Suppressor macrophage (primary cell): Measurements from ENCODE around the gene KIF6.

Experiments
- DNase-seq, 4 experiments: peaks; one replicate each; pipeline ENCODE4 v3.0.0-alpha.2; 2020 to 2022

Gene KIF6

DNA sequence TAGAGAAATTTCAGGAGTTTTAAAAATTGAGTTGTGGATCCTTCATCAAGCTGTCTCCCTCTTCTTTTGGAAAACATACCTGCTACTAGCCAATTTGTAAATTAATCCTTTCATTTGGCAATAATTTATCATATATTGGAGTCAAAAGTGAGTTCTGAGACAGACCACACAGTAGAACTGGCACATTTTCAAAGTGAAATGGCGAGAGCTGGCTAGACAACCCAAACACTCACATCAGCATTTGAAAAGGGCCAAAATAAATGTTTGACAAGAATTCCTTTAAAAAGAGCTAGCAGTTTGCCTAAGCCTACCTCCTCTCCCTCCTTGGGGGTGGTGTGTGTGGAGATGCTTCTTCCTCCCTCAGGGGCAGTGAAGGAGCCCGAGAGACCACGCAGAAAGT, 354.8 kb downstream of the KIF6 start:
- DNase-seq = no peak

DNA sequence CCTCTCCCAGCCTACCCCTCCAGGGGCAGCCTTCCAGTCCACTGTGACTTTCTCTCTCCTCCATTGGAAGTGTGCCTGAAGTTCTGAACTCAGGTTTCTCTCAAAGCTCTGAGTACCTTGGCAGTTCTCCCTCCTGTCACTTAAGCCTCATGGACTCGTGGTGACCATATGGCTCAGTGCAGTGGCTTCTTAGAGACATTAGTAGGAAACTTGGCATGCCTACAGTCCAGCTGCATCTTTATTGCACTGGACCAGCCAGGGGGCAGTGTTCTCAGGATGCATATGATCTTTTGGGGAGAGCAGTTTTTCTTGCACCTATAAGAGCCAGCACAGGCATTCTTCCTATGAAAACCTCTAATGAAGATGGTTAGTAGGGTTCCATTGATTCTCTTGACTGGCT, 355.2 kb downstream of the KIF6 start:
- no peak for DNase-seq

DNA sequence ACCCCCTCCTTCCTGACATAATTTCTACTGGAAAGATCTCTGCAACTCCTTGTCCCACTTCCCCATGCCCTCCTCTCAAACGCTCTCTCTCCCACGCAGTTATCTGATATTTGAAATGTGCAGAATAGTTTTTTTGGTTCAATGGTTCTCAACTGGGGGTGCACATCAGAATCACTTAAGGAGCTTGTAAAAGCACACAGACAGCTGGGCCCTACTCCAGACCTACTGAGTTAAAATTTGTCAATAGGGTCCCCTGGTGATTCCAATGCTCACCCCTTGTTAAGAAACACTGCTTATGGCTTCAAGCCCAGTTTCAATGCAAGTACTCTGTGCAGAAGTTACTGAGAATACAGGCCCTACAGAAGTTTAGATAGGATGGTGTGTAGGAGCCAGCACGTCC, 357.5 kb downstream of the KIF6 start:
- no peak for DNase-seq

DNA sequence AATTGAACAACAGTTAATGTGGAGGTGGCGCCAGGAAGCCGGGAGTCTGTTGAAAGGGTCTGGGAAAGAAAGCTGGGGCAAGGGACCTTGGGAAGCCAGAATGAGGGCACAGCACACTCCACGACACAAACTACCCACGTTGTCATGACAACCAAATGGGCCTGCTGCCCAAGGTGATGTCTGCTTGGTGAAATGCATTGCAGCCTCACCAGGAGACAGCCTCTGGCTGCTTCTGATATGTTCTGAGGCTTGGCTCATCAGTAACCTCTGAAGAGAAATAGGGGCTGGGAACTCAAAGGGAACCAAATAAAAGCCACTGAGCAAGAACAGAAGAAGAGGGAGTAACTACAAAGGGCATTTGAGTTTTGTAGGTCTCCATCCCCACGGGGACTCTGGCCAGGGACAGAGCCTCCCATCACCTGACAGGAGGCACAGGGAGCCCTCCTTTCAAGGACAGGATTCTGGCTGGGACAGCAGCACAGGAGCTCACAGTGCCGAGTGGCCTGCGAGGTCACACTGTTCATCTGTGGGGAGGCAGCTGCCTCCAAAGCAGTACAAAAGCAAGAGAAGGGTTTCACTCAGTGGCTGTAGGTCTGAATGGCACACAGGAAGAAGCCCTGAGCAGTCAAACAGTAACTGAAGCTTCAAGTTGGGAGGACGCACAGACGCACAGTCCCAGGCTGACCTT, 358.1 kb downstream of the KIF6 start:
- no peak for DNase-seq

DNA sequence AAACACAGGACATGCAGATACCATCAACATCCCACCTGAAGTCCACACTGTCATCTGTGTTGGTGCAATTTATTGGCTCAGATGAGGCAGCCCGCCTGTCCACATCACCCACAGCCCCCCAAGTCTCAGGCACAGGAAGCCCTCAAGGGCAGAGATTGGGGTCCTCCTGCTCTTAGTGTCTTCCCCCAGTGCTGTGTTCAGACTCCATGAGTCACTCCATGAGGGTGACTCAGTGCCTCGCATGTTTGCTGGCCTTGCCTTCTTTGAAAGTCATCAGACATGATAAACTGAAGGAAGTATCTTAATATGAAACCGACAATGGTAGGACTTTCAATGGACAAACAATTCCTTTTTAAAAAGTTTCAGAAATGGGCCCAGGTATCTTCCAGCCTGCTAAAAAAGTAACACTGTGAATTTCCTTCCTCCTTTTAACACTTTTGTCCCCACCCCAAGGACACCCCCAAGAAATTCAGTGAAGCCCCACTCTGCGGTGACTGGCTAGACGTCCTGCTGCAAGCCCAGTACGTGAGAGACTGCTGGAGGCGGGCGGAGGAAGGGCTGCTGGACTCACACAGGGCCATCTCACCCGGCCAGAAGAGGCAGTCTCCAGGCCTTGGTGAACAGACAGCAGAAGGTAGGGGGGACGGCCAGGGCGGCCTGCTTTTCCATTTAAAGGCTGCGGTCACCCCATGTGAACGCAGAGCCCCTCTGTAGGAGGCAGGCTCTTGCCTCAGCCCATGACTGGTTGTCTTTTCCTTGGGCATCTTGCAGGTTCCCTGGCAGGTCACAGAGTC, 359.7 kb downstream of the KIF6 start:
- DNase-seq = peak in 2 of 4 experiments; percentile 13 to 32

DNA sequence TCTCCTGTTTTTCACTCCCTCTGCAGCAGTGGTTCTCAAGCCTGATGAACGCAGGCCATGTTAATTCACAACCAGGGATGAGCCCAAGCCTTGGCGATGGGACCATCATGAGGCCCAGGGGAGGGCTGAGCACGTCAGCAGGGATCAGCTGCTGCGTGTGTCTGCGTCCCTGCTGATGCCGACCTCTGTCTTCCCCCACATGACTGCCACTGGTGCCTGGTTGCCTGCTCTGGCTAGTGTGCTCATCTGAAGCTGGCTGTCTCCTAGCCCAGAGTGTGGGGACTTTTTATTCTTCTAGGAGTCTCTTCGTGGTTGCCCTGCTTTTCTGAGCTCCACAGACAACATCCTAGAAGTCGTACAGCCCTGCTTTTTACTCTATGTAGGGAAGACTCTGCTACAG, 361.9 kb downstream of the KIF6 start:
- no peak for DNase-seq

DNA sequence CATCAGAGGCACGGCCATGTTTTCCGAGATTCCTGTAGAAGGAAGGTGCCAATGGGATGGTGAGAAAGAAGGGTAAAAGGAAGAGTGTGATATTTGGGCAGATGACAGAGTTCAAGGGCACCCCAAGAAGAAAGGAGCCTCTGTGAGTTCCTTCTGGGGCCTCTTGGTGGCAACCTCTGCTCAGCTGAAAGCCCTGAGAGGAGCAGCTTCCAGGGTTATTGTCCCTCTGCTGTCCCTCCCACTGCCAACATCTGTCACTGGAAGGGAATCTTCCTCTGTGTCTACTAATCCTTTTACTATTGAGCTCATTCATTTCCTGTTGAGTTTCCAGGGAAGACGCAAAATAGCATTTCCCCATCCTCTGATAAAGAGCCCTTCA, 362.7 kb downstream of the KIF6 start:
- DNase-seq = no peak

DNA sequence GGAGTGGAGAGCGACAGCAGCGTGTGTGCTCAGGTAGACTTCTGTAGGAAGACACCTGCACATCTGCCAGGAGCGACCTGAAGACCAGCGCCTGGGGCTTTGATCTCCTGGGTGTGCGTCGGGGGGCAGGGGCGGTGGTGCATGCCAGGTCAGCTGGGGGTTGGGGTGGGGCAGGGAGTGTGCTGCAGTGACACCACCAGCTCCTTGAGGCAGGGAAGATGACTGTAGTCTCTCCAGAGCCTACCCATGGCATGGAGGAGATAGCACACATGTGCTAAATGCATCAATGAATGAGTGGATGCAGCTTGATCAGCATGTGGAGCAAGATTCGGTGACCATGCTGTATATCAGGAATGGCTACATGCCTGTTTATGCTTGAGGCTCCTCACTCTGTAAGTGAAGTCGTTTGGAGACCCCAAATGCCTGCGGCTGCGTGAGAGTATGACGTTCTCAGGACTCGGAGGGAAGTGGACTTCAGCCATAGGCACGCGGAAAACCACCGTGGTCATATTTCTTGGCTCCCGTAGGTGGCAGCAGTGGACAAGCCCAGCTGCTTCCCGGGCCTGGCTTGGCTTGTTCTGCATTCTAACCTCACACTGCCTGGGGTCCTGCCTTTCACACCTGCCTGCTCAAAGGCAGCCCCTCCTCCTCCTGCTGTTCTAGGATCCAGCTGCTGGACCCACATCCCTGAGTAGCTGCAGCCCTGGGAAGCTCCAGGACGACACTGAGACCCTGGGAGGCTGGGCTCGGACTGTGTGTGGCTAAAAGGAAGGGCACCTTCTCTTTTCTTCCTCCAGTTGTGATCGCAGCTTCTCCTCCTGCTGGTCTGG, 363.3 kb downstream of the KIF6 start:
- peak; percentile 76 to 88 (median 81) for DNase-seq

DNA sequence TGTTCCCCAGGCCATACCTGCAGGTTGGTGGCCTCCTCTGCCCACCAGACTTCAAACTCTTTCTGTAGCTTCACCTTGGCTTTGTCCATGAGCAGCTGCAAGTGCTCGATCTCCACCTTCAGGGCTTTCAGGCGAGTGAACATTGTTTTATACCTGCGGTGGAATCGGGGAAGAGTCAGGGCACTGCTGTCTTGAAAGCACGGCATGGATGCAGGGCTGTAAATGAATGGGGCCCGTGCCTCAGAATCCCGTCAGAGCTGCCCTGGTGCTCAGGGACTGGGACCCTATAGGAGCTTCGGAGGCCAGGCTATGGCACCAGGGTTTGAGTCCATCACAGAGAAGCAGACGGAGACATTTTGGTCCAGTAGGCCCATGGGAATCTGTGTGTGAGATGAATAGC, 364.8 kb downstream of the KIF6 start:
- DNase-seq = no peak

DNA sequence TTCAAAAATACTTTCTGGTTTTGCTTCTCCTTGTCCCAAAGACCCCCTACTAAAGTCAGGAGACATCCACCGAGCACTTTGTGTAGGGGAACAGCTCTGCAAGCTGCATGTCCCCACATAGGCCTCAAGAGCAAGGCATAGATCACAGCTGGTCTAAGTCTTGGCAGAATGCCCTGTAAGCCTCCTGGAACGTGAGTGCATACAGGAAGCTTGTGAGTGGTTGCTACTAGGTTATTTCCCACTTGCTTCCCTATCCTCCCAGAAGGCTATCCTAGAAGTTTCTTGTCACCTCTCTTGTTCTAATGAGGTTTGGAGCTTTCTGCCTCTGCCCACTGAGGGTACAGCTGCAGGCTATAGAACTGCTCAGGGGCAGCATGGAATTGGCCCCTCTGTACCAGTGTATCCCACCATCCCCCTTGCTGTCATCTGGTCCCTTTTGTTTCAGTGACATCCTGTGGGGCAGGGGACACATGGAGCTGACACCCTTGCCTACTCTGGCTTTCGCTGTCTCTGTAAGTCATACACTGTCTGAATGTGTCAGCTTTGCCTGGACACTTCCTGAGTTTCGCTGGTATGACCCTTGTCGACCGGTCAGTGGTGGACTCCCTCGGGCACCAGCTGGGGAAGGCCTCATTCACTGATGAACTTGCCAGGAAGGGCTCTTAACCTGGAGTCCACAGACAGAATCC, 367.1 kb downstream of the KIF6 start:
- DNase-seq = peak in 1 of 4 experiments; percentile 17

DNA sequence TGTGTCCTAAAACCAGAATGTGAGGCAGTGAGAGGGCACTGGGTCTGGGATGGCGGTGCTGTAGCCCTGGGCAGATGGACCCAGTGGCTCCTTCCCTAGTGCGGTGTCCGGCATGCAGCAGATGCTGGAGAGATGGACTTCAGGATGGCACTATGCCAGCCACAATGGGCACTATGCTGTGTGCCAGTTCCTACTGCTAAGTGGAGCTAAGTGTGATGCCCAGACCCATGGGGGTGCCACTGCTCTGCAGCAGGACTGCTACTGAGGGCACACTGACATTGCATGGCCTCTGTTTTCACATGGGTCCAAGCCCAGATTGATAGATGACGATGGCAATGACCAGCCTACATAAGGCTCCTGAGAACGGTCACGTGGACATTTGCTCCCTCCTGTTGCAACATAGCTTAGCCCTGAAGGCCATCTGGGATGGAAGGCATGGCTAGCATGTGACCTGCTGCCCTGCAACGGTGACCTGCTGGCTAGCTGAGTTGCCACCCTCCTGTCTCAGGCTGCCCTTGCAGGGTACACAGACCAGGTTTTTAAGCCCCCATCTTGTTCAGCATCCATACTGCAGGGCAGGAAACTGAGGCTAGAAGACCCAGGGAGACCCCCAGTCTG, 371.4 kb downstream of the KIF6 start:
- no peak for DNase-seq

DNA sequence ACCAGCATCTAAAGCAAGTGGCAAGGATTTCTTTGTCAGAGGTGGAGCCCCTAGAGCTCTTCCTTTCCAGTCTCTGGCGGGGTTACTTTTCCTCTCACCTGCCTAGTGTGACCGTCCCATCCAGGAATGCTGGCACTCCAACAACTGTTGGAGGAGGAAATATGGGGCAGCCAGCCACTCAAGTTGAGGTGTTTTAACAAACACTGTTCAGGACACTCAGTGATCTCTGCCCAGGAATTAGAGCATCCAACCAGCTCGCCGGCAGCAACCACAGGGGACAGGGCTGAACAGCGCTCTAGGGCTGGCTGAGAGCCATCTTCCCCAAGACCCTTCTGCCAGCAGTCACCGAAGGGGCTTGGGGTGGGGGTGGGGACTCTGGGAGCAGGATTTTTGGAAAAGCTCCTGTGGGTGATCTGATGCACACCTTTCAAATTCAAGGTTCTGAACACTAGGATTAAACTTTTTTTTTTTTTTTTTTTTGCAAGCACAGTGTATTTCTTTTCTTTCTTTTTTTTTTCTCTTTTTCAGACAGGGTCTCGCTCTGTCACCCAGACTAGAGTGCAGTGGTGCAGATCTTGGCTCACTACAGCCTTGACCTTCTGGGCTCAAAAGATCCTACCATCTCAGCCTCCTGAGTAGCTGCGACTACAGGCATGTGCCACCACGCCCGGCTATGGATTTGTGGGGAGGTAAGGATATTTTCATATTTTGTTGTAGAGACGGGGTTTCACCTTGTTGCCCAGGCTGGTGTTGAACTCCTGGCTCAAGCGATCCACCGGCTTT, 374.3 kb downstream of the KIF6 start:
- no peak for DNase-seq

DNA sequence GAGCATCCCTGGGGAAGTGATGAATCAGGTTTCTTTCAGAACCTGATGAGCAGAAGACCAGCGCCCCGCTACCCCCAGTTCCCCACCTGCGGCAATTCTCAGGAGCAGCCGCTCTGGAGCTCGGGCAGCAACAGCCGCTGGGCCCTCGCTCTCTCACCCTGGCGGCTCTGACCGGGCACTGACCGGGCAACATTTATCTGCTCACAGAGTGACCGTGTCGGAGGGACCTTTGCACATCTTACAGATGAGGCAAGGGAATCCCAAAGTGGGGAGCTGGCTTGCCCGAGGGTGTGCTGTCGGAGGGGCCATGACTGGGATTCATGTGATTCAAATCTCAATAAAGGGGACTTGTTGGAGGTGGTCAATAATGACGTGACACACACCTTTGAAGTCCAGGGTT, 376.5 kb downstream of the KIF6 start:
- DNase-seq = no peak

DNA sequence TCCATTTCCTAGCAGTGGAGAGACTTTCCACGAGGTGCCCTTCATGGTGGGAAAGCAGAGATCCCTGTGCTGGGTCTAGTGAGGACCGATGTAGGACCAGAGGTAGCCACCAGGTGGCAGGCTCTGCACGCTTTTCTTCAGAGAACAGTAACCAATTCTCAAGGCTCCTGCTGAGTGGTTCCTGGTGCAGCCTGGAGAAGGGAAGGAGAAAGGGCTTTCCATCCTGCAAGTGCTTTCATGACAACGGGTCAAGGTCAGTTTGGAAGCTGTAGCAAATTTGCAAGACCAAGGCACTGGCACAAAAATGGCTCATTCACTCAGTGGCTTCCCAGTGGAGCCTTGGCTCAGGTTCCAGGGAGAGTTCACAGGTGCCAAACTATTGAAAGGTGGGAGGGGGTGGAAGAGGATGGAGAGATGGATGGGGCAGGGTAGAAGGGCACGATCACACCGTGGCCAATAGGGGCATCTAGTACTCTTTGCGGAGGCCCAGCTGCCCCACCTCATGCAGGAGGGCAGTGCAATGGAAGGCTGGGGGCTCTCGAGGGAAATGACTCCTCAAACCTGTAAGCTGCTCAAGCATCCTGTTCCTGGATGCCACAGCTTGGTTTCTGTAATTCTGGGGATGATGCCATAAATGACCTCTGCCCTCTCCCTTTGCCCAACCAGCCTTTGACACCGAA, 377.2 kb downstream of the KIF6 start:
- peak; percentile 72 to 87 (median 83) for DNase-seq

DNA sequence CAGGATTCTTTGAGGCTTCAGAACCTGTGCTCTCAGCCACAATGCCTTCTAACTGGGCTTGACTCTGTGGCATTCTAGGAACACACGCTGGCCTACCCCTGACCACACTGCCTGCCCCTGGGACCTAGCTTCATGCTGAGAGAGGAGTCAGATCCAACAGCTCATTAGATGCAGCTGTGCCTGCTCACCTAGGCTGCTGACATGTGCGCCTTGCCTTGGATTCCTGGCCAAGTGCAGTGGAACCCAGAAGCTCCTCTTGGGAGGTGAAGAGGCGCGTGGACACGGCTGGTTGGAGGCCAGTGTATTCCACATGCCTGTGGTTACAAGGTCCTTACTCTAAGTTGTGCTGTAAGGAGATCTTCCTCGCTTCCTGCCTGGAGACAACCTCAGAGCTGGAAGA, 378.0 kb downstream of the KIF6 start:
- DNase-seq = no peak

DNA sequence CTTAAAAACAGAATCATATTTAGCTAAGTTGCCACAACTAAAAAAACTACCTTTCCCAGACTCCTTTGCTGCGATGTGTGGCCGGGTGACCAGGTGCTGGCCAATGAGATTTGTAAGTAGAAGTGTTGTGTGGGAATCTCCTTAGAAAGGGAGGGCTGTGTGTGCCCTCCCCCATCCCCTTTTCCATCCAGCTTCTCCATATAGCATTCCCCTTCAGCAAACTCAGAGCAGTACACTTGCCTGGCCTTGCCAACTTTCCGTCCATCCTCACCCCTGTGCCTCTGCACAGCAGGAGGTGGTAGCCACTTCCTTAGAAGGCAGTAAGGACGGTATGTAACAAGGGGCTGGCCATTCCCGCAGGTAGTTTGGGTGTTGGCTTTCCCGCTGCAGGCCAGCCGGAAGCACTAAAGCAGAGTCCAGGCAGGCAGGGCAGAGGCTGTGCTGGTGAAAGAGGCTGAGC, 380.4 kb downstream of the KIF6 start:
- no peak for DNase-seq

DNA sequence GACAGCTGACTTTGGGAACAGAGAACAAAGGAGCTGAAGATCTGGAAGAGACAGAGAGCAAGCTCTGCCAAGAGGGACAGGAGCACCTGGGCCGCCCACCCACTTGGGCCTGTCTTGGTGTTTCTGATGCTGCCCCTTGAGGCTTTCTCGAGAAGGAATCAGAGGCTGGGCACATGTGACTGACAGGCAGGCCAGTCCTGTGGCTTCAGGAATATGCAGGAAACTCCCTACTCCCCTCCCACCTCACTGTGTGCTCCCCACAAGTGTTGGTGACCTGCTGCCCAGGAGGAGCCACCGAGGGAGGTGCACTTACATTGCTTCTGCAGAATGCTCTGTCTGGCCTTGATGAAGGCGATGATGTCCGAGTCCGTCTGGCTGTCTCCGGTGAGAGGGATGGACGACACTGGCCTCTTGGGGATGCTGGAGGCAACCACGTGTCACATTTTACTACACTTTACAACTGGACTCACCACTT, 381.8 kb downstream of the KIF6 start:
- DNase-seq = no peak

DNA sequence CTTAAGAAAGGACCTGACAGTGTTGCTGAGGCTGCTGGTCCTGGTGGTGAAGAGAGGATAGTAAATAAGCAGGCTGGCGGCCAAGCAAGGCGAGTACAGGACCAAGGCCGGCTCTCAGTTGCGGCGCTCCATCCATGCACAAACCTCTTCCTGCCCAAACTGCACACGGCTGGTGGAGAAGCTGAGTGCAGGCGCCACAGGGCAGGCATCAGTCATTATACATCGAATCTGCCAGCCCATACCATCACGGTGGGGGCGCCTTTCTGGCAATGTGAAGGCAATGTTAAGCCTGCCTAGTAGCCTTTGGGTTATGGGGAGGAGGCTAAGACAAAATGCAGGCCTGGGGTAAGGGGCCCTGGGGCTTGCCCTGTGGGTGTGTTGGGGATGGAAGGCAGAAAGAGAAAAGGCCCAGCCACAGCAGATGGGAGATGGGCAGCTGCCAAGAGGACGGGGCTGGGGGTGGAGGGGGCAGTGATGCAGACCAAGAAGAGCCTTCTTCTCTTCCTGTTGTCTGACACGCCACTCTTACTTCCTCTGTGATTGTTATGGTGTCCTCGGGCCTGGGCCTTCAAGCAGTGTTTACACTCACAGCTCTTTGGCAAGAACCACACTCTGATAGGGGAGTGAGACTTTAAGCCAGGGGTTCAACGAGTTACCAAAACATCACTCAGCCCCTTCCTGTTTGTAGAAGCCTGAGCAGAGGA, 382.4 kb downstream of the KIF6 start:
- peak; percentile 42 to 69 (median 61) for DNase-seq

DNA sequence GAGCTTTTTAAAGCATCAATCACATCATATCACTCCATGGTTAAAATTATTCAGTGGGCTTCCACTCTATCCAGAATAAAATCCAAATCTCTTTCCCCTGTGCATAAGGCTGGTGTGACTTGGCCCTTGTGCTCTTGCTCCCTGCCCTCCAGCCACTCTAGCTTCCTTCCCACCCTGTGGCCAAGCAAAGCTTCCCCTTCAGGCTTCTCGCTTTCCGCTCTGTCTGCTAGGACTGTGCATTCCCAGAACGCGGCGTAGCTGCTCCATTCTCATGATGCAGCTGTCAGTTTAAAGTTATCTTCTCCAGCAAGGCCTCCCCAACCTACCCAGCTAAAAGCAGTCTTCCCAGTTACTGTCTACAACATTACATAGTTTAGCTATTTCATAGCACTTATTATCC, 383.3 kb downstream of the KIF6 start:
- peak; percentile 48 to 73 (median 56) for DNase-seq

DNA sequence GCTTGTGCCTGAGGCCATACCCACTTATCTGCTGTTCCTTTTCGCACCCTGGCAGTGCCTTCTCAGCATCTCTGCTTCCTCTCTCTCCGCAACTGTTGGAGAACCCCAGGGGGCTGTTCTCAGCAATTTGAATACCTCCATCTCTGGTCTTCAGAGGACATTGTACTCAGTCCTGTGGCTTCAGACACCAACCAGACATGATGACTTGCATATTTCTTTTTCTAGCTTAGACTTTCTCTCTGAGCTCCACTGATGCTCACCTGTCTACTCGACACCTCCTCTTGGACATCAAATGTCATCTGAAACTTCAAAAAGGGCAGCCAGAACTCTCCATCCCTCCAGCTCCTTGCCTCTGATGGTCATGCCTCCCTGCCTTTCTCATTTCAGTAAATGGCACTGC, 383.9 kb downstream of the KIF6 start:
- DNase-seq = peak in 1 of 4 experiments; percentile 22
